NCI-H2227 (cell line): Measurements from ENCODE around the gene CTTN.
"Not testable (repeated sequence)": the region's sequence is repeated elsewhere in the genome, so short reads cannot be mapped to it uniquely, and the experiment has no call there.

Experiments used
- DNase-seq: peaks from one replicate; lab custom pipeline; 2025; ENCODE audit not compliant: unreplicated experiment; lab: John Stamatoyannopoulos, UW

CTTN gene

DNA sequence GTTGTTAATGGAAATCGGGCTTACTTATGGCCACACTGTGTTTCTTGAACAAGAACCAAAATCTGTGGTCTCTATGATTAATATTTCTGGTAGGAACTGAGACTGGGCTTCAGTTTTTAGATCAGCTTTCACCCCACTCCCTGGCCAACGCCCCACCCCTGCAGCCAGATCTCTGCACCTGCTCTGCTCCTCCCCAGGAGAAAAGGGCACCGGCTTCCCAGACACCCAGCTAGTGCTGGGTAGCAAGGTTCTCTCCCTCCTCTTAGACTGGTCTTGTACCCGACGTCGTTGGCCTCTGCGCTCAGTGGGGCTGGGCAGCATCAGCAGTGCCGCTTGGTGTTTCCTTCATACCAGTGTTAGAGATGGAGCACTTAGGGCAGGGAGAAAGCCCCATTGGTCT is 17.0 kb upstream of the CTTN start:
- DNase-seq: no peak

DNA sequence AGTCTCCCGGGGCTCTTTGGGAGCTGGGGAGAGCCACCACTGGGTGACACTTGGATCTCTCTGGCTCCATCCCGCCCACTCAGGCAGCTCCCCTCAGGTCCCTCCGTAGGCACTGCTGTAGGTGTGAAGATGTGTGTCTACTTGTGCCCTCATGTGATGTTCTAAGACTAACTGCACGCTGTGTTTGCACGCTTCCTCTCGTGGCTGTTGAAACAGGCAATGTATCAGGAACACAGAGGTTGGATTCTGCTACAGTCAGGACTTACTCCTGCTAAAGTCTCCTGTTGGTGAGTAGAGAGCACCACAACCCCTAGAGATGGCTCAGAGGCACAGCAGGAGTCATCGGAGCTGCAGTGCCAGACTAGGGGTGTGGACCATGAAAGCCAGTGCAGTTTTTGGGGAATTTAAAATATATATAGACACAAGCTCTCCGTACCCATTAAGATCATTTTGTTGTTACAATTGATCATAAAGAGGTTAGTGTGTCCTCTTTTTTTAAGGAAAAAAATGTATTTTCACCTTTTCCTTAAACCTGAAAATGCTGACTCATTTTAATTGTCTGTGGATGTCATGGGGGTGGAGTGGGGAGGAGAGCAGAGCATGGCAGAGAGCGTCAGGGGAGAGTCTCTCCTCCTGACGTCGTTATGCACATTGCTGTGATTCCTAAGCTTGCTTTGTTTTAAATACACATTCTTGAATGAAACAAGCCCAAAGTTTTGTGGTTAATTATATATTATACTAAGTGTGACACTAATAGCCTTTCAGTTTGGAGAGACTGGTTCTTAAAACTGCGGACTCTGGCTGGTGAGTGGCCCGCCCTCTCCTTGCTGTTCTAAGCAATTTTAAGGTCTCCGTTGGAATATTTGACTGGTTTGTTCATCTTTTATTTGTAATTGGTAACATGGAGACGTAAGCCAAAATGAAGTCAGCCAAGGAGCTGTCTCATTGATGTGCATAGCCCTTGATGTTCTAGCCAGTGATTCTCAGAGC is 16.2 kb upstream of the CTTN start:
- DNase-seq: peak; percentile 31

DNA sequence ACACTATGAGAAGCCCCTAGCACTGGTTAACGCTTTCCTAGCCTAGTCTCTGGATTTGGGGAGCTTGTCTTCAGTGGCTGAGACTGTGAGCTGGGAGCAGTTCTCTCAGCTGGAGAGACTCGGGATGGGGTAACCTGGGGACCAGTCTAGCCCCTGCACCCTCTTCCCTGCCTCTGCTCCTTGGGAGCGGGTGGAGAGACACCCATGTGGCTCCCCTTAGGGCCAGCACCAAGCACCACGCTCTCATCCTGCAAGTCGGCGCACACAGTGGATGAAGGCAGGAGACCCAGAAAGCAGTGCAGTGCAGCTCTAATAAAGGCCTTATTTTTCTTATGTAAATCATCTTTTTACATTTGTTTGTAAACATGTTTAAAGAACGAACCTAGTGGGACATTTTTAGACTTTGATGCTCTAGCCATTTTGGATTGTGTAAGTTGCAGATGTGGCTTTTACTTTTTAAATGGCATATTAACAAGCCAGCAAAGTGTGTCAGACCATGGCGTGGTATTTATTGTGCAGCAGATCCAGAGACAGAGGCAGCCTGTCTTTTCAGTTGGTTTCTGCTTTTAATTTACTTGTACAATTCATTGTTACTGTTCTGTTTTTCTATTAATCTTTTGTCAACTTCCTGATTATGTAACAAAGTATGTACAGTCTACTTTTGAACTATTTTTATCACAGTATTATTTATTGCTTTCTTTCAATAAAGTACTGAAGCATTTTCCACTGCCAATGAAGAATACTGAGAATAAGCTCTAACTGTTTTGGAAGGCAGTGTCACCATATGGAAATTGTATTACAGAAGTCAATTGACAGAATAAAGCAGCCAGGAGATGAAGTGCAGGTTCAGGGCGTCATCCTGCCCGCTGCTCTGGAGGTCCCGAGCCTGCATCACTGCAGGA is 14.4 kb upstream of the CTTN start:
- no peak for DNase-seq

DNA sequence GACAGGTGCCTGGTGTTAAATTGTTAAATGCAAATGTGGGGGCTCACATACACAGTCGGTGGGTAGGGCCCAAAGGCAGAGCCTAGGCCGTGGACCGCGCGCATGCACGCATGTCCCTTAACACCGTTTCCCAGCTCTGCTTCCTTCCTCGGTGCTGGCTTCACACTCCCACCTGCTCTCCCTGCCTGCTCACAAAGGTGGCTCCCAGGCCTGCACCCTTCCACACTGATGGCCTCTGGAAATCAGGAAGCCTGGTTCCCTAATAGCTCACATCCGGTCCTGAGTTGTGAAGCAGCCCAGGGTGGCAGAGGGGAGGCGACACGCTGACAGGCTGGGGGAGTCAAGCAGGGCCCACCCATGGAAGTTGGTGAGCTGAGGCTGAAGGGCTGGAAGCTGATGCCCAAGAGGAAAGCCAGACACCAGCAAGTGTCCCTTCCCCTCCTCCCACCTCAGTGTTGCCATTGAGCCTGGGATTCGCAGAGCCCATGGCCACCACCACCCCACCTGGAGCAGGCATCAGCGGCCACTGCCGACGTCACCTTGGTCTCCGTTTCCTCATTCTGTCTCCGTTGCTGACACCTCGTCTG is 13.7 kb upstream of the CTTN start:
- no peak for DNase-seq

DNA sequence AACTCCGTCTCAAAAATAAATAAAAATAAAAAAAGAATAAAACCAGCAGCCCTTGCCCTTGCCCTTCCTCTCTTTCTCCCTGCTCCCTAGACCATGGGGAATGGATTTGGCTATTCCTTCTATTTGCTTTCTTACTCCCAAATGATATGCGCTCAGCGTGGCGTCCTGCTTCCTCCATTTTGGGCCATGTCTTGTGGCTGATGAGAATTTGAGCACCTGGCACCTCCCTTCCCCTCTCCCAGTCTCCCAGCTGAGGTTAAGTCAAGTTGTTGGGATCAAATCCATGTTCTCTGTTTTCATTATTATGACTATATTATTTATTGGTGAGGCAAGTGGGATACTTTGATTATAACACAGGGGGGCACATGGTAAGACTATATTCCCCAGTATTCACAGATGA is 10.8 kb upstream of the CTTN start:
- no peak for DNase-seq

DNA sequence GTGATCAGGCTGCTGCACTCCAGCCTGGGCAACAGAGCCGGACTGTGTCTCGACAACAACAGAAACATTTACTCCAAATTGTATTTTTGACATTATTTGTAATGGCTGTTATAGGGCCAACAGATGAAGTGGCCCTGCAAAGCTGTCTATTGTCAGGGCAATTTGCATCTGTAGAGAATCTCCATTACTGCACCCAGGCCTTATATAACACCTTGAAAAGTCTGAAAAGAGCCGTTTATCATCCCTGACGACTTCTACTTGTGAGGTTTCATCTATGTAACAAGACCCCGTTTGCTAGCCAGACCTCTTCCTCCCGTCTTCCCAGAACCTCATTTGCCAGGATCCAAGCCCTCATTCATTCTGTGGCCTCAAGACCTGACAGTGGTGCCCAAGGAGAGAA is 9.1 kb upstream of the CTTN start:
- DNase-seq: no peak

DNA sequence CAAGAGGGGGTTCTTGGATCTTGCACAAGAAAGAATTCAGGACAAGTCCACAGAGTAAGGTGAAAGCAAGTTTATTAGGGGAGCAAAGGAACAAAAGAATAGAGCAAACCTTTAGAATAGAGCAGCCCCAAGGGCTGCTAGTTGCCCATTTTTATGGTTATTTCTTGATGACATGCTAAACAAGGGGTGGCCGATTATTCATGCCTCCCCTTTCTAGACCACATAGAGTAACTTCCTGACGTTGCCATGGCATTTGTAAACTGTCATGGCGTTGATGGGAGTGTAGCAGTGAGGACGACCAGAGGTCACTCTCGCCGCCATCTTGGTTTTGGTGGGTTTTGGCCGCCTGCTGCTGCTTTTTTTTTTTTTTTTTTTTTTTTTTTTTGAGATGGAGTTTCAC is 7.4 kb upstream of the CTTN start:
- DNase-seq: not testable (repeated sequence)

DNA sequence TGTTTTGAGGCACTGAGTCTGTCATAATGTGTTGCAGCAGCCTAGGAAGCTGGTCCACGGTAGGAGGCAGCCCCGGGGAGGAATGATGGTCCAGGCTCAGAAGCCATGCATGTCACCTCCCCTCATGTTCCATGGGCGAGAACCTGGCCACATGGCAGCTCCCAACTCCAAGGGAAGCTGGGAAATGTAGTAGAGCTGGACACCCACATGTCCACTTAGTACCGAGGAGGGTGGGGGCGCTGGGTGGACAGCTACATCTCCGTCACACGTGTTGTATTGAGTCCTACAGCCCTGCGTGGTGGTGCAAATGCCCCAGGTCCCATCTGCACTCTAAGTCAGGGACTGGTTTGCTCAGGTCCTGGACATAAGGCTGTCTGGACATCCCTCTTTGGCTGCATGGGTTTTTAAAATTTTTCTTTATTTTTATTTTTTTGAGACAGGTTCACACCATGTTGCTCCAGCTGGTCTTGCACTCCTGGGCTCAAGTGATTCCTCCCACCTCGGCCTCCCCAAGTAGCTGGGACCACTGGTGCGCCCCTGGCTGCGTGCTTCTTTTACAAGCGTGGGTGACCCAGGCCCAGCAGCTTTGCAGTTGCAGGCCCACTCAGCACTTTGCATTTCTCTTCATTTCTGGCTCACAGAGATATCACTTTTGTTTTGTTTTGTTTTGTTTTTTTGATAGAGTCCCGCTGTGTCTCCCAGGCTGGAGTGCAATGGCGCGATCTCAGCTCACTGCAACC is 3.9 kb upstream of the CTTN start:
- DNase-seq: no peak

DNA sequence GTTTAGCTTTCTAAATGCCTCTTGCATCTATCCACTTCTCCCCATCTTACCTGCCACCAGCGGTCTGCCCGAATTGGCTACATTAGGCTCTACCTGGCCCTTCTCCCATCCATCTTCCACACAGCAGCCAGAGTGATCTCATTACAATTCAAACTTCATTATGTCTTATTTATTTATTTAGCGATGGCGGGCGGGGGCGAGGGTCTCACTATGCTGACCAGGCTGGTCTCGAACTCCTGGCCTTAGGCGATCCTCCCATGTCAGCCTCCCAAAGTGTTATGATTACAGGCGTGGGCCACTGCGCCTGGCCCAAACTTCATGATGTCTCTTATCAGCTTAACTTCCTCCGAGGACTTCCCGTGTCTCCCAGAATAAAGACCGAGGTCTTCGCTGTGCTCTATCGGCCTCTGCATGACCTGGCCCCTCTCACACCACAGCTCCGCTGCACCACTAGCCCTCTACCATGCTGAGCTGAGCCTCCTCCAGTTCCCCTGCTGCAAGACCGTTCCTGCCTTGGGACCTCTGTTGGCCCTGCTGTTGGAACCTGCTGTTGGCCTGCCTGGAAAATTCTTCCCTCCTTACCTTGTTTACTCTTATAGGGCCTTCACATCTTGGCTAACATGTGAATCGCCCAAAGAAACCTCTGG is 870 bp upstream of the CTTN start:
- DNase-seq: no peak

DNA sequence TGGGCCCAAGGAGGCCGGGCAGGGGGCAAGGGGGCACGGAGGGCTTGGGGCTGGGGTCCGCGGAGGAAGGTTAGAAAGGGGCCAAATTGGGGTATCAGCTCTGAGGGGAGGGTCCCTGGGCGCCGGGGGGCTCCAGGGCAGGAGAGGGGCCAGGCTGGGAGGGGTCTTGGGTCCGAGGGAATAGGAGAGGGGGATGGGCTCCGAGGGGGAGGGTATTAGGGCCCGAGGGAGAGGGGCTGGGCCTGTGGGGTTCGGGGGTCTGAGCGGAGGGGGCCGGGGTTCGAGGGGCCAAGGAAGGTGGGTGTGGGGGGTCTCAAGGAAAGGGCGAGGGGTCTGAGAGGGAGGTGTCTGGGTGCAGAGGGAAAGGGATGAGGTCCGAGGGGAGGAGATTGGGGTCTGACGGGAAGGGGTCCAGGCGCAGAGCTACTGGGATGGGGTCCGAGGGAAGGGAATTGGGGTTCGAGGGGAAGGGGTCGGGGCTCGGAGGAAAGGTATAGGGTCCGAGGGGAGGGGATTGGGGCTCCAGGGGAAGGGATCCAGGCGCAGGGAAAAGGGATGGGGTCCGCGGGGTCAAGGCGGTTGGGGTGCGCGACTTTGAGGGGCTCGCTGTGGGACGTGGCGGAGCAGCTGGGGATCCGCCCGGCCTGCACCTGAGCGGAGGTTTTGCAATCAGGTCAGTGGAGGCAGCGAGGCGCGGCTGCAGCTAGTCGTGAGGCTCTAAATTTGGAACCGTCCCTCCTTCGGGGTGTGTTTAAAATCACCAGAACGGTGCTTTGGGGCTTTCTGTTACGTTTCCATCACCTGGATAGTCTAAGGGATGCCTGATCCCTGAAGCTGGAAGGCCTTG is 728 bp downstream of the CTTN start:
- no peak for DNase-seq

DNA sequence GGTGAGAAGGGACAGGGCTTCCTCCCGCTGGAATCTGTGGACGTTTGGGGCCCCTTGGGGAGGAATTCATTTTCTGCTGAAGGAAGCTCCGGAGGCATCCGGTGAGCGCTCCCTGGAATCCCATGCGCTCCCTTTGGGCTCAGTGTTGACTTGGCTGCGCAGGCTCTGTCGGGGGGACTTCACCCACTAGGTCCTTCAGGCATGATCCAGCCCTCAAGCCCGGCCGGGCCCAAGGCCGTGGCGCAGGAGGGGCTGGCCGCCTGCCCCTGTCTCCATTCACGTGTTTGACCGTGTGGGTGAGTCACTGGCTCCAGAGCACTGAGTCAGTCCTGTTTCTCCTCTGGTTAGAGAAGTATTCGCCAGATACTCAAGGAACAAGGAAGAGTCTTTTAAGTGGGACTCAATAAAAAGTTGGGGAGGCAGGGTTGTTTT is 1.4 kb downstream of the CTTN start:
- DNase-seq: peak; percentile 17

DNA sequence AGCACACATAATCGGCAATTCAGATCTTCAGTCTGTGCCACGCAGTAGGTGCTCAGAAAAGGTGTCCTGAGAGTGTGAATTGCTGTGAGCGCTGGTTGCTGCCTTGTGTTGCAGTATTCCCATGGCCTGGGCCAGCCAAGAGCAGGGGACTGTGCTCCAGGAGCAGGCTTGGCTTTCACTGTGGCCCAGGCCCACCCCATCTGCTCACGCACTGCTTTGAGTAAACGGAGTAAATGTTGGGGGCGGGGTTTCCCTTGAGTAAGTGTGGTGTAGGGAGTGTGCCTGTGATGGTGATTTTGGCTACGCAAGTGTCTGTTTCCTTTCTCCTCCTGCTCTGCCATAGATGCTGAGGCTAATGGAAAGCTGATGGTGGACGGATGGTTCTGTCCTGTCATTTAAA is 2.3 kb downstream of the CTTN start:
- DNase-seq: no peak

DNA sequence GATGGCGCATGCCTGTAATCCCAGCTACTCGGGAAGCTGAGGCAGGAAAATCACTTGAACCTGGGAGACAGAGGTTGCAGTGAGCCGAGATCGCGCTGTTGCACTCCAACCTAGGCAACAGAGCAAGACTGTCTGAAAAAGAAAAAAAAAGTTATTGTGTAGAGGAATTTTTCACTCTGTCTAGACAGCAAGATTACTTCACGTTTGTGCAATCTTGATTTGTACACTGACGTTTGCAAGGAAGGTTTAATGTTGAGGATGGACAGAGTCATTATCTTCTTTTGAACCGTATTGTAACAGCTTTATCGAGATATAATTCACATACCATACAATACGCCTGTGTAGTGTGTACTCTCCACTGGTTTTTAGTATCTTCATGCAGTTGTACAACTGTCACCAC is 3.7 kb downstream of the CTTN start:
- no peak for DNase-seq

DNA sequence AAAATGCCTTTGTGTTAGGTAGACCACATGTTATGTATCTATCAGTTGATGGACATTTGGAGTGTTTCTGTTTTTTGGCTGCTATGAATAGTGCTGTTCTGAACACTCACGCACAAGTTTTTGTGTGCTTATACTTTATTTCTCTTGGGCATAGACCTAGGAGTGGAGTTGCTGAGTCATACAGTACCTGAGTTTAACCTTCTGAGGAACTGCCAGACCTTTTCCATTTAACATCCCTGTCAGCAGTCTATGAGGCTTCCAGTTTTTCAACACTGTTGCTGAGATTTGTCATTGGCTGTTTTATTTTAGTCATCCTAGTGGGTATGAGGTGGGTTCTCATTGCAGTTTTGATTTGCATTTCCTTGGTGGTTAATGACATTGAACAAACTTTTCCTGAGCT is 4.4 kb downstream of the CTTN start:
- no peak for DNase-seq

DNA sequence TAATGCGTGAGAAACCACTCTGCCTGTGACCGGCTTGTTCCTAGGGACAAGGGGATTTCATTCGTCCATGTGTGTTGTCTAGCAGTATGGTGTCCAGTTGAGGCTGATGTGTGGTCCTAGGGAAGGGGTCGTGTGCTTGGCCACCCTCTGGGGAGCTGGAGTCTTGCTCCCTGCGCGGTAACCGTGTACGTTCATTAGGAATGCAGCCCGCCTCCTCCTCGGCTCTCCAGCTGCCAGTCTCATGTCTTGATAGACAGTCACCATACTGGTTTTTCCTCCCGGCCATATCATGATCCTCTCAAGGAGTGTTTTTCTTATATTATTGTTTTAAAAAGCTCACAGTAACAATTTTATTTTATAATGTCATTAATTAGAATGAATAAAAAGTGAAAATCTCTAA is 5.9 kb downstream of the CTTN start:
- DNase-seq: no peak

DNA sequence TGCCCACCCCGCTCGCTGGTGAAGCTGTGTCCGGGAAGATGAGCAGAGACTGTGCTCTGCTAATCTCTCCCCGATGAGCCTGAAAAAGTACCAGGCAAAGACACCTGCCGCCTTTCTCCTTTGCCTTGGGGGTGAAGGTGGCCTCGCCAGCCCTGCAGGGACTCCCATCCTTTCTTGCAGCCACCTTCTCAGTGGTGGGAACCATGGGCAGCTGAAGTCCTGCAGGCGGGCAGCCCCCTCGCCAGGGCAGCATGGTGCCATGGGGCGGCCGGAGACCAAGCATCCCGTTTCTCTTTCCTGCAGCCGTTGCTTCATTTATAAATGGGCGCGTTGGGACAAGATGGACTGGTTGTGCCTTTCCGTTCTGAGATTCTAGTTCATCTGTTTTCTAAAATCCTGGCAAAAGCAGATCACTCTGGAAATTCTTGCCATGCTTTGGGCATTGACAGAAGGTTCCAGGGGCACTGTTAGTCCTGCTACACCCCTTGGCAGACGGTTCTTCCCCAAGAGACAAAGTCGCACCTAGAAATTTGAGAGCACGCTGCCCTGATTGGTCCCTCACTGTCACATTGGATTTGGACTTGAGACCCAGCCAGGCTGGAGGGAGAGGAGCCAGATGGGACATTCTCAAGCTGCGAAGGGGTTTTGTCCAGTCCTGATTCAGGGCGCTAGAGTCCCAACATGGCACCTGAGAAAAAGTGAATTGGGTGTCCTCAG is 7.5 kb downstream of the CTTN start:
- no peak for DNase-seq

DNA sequence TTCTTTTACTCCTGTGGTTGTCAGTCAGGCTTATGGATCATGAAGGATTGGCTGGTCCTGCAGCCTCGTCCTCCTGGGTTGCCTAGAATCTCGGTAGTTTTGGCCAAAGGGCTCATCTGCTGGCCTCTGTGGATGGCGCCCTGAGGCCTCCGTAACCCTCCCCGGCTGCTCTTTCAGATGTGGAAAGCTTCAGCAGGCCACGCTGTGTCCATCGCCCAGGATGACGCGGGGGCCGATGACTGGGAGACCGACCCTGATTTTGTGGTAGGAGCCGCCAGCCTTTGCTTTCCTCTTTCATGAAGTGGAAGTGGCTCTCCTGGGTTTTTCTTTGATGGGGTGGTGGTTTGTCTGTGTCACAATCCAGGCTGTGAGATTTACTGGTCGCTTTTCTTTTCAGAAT is 8.8 kb downstream of the CTTN start:
- no peak for DNase-seq

DNA sequence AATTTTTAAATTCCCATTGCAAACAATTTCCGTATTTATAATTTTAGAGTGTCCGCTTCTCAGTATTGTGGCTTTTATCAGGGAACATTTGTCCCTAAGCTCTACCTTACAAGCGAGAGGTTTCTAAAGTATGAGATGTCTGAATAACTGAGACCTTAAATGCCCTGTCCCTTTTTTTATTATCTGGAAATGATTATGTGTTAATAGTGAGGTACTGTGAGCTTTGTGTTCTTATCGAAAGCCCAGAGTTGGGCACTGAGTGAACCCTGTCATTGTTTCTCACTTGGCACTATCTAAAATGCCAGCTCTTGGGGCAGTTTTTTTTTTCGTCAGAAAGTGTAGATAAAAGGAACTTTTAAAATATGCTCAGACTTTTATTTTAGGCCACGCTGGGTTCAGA is 9.5 kb downstream of the CTTN start:
- no peak for DNase-seq

DNA sequence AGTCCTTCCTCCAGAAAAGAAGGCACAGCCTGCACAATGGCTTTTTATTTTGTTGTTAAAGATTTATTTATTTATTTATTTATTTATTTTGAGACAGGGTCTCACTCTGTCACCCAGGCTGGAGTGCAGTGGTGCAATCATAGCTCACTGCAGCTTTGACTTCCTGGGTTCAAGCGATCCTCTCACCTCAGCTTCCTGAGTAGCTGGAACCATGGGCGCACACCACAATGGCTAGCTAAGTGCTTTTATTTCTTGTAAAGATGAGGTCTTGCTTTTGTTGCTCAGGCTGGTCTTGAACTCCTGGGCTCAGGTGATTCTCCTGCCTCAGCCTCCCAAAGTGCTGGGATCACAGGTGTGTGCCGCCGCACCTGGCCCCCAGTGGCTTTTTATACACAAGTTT is 10.0 kb downstream of the CTTN start:
- not testable (repeated sequence) for DNase-seq
